HG03135 (cell line): ENCODE measurements around the gene UMODL1.

Experiments used
- ATAC-seq: cut with Tn5 transposase; IDR thresholded peaks from one replicate; pipeline ENCODE4 v1.9.1; 2021; ENCODE audit warnings: mild to moderate bottlenecking, moderate library complexity; ENCODE audit not compliant: unreplicated experiment

Gene UMODL1

DNA sequence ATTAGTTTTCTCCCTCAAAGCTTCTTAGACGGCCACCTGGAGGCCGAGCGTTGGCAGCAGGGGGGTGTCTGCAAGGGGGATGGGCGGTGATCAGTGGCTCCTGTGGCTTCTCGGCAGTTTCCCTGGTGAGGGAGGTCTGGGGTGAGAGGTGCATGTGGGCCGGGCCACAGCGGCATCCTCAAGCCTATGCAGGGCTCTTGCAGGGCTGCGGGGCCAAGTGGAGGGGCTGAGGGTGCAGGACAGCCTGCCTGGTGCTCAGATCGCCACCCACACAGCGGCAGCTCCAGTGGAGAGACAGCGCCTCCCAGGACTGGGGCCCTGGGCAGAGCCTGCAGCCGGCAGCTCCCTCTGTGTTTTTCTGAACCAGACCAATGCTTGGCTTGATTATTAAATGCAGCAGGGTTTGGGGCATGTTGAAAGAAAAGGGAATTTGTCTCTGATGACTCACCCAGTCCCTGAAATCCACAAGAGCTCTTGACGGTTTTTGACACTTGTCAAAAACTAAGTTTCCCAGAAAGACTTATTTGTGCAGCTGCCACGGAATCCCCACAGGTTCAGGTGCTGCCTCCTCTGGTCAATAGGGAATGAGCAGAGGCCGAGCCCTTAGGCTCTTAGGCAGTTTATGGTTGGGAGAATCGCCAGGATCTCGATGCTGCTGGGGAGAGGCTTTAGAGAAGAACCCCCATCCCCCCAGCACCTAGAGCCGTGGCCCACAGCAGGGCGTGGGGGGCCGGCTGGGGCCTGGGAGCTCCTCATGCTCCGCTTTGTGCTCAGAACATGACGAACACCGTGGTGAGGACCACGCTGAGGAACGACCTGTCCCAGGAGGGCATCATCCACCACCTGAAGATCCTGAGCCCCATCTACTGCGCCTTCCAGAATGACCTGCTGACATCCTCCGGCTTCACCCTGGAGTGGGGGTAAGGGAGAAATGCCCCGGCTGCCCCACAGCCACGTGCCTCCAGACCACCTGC, 54.7 kb downstream of the UMODL1 start:
- no peak for ATAC-seq

DNA sequence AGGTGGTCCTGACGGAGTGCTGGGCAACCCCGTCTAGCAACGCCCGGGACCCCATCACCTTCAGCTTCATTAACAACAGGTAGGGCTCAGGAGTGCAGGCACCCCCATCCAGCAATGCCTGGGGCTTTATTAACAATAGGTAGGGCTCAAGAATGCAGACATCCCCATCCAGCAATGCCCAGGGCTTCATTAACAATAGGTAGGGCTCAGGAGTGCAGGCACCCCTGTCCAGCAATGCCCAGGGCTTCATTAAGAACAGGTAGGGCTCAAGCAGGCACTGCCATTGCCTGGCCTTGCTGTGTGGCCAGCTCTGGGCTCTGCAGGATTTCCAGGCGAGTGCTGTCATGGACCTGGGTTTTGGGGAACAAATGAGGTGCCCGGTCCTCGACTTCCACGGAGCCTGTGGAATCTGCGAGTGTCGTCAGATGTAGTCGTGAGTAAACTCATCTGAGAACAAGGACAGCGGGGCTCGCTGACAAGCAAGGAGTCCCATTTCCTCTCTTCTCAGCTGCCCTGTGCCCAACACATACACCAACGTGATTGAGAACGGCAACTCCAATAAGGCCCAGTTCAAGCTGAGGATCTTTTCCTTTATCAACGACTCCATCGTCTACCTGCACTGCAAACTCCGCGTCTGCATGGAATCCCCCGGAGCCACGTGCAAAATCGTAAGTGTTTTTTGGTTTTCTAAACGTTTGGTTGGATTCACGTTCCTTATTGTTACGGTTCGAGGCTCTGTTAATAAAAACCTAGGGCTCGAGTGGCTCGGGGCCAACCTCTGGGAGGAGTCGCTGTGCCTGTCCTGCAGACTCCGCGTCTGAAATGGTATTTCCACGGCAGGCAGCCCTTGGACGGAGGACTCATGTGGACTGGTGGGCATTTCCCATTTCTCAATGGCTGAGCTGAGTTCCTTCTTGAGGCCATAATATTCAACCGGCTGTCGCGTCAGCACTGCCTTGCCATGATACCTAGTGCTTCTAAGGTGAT, 56.3 kb downstream of the UMODL1 start:
- no peak for ATAC-seq

DNA sequence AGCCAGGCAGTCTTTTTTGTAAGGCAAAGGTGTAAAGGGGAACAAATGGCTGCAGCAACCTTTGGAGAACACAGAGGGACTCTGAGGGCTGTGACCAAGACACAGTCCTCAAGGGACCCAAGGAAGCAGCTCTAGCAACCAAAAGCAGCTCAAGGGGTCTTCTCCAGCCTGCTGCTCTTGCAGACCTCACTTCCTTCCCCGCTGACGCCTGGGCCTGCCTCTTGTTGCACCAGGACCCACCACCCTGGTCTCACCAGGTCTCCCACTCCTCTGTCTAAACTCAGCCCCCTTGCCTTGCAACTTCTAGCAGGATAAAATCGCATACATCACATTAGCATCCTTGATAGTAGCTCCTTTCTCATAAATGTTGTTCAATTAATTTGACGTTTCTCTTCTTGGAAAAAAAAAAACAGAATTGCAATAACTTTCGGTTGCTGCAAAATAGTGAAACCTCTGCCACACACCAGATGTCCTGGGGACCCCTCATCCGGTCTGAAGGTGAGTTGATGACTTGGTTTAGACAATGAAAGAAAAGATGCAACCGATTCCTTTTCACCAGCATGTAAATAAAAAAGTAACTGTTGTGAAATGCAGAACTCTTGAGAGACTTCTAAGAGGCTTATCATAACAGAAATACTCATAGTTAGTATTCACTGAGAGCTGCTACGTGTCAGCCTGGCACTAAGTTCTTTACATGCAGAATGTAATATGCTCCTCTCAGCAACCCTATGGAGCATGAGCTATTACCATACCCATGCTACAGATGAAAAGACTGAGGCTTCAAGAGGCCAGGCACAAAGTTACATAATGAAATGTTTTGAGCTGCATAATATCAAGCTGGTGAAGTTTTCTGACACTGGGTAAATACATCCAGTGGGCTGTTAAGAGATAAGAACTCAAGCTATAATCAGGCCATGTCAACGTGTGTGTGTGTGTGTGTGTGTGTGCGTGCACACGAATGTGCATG, 58.5 kb downstream of the UMODL1 start:
- ATAC-seq, result no peak

GRCh38 chr21:42130441-42130840, 59.3 kb downstream of the UMODL1 start:
- no peak for ATAC-seq

GRCh38 chr21:42132183-42132582, 61.1 kb downstream of the UMODL1 start:
- ATAC-seq, result no peak

GRCh38 chr21:42133131-42133530, 62.0 kb downstream of the UMODL1 start:
- no peak for ATAC-seq

DNA sequence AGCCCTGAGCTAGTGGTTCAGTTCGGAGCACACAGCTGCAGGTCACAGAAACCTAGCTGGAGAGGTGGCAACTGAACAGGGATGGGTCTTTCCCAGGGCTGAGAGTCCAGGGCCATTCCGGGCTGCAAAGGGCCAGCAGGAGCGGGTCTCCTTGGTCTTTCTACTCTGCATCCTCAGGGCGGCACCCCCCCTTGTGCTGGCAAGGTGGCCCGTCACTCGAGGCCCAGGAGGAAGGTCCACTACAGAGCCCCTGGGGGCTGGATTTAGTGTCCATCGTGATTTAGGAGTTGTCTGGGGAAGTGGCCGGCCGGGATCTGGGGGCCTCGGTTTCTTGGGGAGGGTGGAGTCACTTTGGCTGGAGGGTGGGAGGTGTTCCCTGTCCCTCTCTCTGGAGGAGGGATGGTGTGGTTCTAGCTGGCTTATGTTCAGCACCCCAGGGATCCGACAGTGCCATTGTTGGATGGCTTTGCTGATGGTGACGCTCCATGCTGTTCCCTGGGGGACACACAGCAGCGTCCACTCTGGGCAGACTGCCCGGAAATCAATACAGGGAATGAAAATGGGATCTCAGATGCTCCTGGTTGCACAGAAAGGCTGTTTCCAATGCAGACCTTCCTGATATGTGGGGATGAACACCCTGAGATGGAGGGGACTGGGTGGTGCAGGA, 64.4 kb downstream of the UMODL1 start:
- ATAC-seq, result no peak

DNA sequence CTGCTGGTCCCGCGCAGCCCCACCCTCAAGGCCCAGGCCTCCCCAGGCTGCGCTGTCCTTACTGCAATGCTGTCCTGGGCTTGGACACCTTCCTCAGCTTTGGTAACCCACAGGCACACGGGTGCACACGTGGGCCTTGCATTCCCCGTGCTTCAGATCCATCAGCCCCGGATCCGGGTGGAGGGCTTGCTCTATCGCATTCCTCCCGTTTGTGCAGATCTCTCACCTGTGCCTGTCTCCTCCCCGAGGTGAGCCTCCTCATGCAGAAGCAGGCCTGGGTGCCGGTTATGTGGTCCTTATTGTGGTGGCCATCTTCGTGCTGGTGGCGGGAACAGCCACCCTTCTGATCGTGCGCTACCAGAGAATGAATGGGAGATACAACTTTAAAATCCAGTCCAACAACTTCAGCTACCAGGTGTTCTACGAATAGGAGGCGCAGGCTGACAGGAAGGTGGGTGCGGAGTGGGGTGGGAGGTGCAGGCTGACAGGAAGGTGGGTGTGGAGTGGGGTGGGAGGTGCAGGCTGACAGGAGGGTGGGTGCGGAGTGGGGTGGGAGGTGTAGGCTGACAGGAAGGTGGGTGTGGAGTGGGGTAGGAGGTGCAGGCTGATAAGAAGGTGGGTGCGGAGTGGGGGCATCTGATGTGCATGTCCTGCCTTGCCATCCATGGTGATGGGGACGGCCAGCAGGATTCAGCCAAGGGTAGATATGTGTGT, 66.2 kb downstream of the UMODL1 start:
- ATAC-seq, result no peak

- ATAC-seq, result no peak
These were observed 69.2 kb downstream of the UMODL1 start for GRCh38 chr21:42140196-42140934.

- ATAC-seq, result no peak
These were observed 70.5 kb downstream of the UMODL1 start for GRCh38 chr21:42141643-42142042.

GRCh38 chr21:42142141-42142540, 71.0 kb downstream of the UMODL1 start:
- ATAC-seq, result no peak

DNA sequence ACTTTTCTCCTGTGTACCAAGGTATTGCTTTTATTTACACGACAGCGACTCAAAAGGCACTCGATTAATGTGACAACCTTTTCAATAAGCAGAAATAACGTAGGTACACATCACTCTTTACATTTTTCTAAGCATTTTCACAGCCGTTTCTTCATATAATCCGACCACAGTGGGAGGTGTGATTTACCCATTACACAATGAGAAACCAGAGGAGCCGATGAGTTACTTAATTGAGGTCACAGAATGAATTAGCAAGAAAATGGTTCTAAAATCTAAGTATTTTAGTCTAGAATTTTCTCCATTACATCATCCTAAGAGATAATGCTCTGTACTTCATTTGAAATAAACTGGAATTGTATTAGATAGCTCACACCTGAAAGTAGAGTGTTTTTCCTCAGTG, 71.5 kb downstream of the UMODL1 start:
- ATAC-seq, result no peak

DNA sequence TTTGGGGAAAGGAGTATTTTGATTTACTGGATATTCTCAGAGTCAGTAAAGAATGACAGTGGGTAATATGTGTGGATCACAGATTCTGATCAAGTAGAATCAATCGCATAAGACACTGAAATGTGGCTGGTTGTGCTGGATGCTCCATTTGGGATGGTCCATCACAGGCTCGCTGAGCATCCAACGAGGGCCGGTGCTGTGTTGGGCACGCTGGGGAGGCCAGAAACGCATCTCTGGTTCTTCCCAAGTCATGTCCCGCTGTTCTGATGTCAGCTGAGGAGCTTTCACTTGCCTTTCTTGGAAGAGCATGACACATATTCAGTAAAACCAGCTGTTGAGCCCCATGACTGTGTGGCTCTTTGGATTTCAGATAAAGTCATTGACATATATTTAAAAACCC, 72.0 kb downstream of the UMODL1 start:
- no peak for ATAC-seq

GRCh38 chr21:42144221-42144620, 73.1 kb downstream of the UMODL1 start:
- ATAC-seq, result no peak

DNA sequence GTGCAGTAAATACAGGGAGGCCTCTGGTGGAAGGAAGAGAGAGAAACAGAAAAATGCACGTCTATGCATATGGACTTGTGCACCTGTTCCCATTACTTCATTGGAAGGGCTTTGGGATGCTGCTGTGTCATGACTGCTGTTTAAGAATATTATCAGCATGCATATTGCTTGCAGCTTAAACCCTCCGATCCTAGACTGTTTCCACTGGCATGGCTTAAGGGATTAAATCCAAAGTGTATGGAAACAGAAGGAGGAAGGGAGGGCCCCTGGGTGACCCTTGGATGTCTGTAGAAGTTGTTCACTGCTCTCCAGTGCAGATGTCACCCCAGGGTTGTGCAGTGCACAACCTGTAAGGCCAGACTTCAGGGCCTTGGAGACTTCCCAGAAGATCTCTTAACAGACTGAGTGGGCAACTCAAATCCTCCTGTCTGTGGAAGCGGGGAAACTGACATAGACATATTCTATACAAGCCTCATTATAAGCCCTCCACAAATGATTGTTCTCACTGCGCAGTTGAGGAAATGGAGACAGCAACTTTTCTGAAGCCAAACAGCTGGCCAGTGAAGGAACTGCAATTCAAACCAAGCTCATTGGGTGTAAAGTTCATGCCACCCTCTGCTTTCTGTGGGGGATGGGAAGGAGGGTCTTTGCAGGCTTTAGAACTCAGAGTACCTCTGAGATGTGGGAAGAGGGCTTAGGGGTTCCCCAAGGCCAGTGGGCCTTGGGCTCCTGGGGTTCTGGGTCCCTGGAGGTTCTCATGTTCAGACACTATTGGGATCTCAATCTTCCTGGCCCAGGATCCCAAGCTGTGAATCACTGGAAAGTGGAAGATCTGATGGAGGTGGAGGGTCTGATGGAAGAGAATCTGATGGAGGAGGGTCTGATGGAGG, 73.8 kb downstream of the UMODL1 start:
- no peak for ATAC-seq

- ATAC-seq, result no peak
These were observed 74.6 kb downstream of the UMODL1 start for GRCh38 chr21:42145569-42146272.

- ATAC-seq, result no peak
These were observed 75.2 kb downstream of the UMODL1 start for GRCh38 chr21:42146273-42146805.
